K562 (cell line): ENCODE data around the gene ZP3. TPM values are rescaled to one million over a fixed set of nuclear protein-coding genes. Genes with fewer than 3 reads are reported as not detected.
A peak's percentile ranks its signal among the peaks of the same experiment; 100 is the strongest.

Experiments used
- E2F1 ChIP-seq: sonication (generic); formaldehyde crosslinking; IDR thresholded peaks from 2 replicates; pipeline ENCODE4 v1.8.1; 2023; ENCODE audit warnings: mild to moderate bottlenecking, missing genetic modification reagents, moderate library complexity
- EP400 ChIP-seq: fragments of 450-650 bp; IDR thresholded peaks from 2 replicates; pipeline ENCODE4 v1.6.1; 2017; ENCODE audit warnings: antibody characterized with exemption, mild to moderate bottlenecking, moderate library complexity
- ETS1 ChIP-seq: conservative IDR thresholded peaks from 2 replicates; pipeline ENCODE4 v1.6.1; 2011; ENCODE audit warnings: low read depth, mild to moderate bottlenecking, low read length; ENCODE audit not compliant: control insufficient read depth
- FIP1L1 ChIP-seq: fragments of 200-400 bp; formaldehyde crosslinking; IDR thresholded peaks from 2 replicates; pipeline ENCODE4 v1.6.1; 2018; ENCODE audit warnings: mild to moderate bottlenecking, low read depth, low read length; ENCODE audit not compliant: poor library complexity, severe bottlenecking
- FOXM1 ChIP-seq, 2 experiments: fragments of 450-650 bp in 1 of 2; sonication (generic) in 1 of 2; formaldehyde crosslinking in 1 of 2; IDR thresholded peaks; 2 replicates each; pipeline versions ENCODE4 v1.6.1 to v1.9.0; 2017 to 2022; ENCODE audit warnings: low read depth in 2 of 2, mild to moderate bottlenecking in 2 of 2, missing genetic modification reagents in 1 of 2, moderate library complexity in 1 of 2
- HBP1 ChIP-seq: fragments of 450-650 bp; formaldehyde crosslinking; IDR thresholded peaks from 2 replicates; pipeline ENCODE4 v1.4.0; 2022; ENCODE audit warnings: missing genetic modification characterization
- MAZ ChIP-seq, 2 experiments: fragments of 450-650 bp in 1 of 2; sonication (generic) in 1 of 2; formaldehyde crosslinking; IDR thresholded peaks in 1 of 2; conservative IDR thresholded peaks in 1 of 2; 2 replicates each; pipeline versions ENCODE4 v1.4.0 to v1.5.0; 2020; ENCODE audit warnings: mild to moderate bottlenecking in 1 of 2, missing genetic modification reagents in 1 of 2
- NFE2 ChIP-seq: IDR thresholded peaks from 2 replicates; pipeline ENCODE4 v1.6.1; 2014; ENCODE audit warnings: antibody characterized with exemption, low read depth
- NR4A1 ChIP-seq, 2 experiments: fragments of 250-450 bp in 1 of 2; fragments of 450-650 bp in 1 of 2; sonication (Bioruptor Pico) in 1 of 2; IDR thresholded peaks; 2 replicates each; pipeline versions ENCODE4 v1.4.0 to v1.6.1; 2016 to 2020; ENCODE audit warnings: mild to moderate bottlenecking in 2 of 2, missing compliant biosample characterization in 1 of 2, missing genetic modification characterization in 1 of 2, moderate library complexity in 1 of 2
- POLR2AphosphoS5 ChIP-seq: IDR thresholded peaks from 2 replicates; pipeline ENCODE4 v1.6.1; 2011; ENCODE audit warnings: mild to moderate bottlenecking, low read depth, low read length, moderate library complexity; ENCODE audit not compliant: control insufficient read depth, insufficient read depth
- PTTG1 ChIP-seq: fragments of 450-650 bp; IDR thresholded peaks from 2 replicates; pipeline ENCODE4 v1.6.1; 2016; ENCODE audit warnings: low read depth, mild to moderate bottlenecking, missing genetic modification characterization, missing compliant biosample characterization
- RBM39 ChIP-seq: fragments of 200-400 bp; formaldehyde crosslinking; optimal IDR thresholded peaks from 2 replicates; pipeline ENCODE3; 2018; ENCODE audit warnings: low read depth, low read length
- SOX6 ChIP-seq: fragments of 450-650 bp; IDR thresholded peaks from 2 replicates; pipeline ENCODE4 v1.6.1; 2014; ENCODE audit warnings: mild to moderate bottlenecking
- TBL1XR1 ChIP-seq, 2 experiments: IDR thresholded peaks; 2 replicates each; pipeline ENCODE4 v1.6.1; 2012; ENCODE audit warnings: improper control_type of control experiment in 2 of 2, low read length in 2 of 2, mild to moderate bottlenecking in 1 of 2
- ZBTB5 ChIP-seq: fragments of 450-650 bp; IDR thresholded peaks from 2 replicates; pipeline ENCODE4 v1.6.1; 2017; ENCODE audit warnings: antibody characterized with exemption
- ZFP91 ChIP-seq: sonication (generic); formaldehyde crosslinking; IDR thresholded peaks from 2 replicates; pipeline ENCODE4 v1.8.0; 2022; ENCODE audit warnings: mild to moderate bottlenecking, missing genetic modification reagents
- ZNF76 ChIP-seq: fragments of 250-450 bp; sonication (Bioruptor Pico); IDR thresholded peaks from 2 replicates; pipeline ENCODE4 v1.4.0; 2020; ENCODE audit warnings: mild to moderate bottlenecking, moderate library complexity, borderline replicate concordance
- polyA plus RNA-seq, 8 experiments: library from polyadenylated mRNA; depleted of rRNA in 4 of 8; stranded (reverse) in 5 of 8; unstranded in 3 of 8; fragments of >200 nt; fragmentation: Nextera tagmentation in 2 of 8; fragmentation: Illumina TruSeq in 1 of 8; extraction: Ambion mirVana in 2 of 8; extraction: Trizol in 1 of 8; gene quantifications; 2 replicates each; pipeline versions ENCODE4 v1.2.1 to v1.2.3, GENCODE V29; 2011 to 2014; ENCODE audit warnings: inconsistent platforms in 1 of 8, missing spikeins in 1 of 8
- total RNA-seq, 7 experiments: library from RNA; depleted of rRNA in 6 of 7; stranded (reverse); fragments of >200 nt in 6 of 7; fragmentation: Illumina TruSeq in 2 of 7; extraction: Trizol in 2 of 7; gene quantifications; 2 replicates each; pipeline versions ENCODE4 v1.2.1 to v1.2.3, GENCODE V29; 2011 to 2021; ENCODE audit warnings: low replicate concordance in 1 of 7

Gene ZP3
- total and polyA plus RNA-seq, 9 of the 15 experiments (the other 6 are each of a cell fraction or from before 2014, with no cell fraction given): 1.4 to 3.8 (median 2.4) TPM

GRCh38 chr7:76393116-76394031, 31.4 kb upstream of the ZP3 start (continued):
- TF ChIP-seq NR4A1 (CRISPR knock-in tag; IDR thresholded peaks at IDR 0.05): 0 out of 2 replicates have a peak, but pooled peaks have one; percentile 34
- TF ChIP-seq NR4A1 (tag; IDR thresholded peaks at IDR 0.05): peak; percentile 77
- no peak for TF ChIP-seq FOXM1 (IDR thresholded peaks at IDR 0.05; ENCODE audit: low read depth)
- peak; percentile 88 for TF ChIP-seq FOXM1 (CRISPR knock-in tag; IDR thresholded peaks at IDR 0.05; ENCODE audit: low read depth)
- no peak for TF ChIP-seq NFE2
- peak; percentile 71; the same call in 1 of the 2 replicates for TF ChIP-seq ZFP91 (CRISPR knock-in tag)
- TF ChIP-seq MAZ (CRISPR knock-in tag; conservative IDR thresholded peaks at IDR 0.05 in 1 of 2, IDR thresholded peaks at IDR 0.05 in 1 of 2): peak; percentile 84 to 95
- TF ChIP-seq RBM39: no peak
- no peak for TF ChIP-seq TBL1XR1 (IDR thresholded peaks at IDR 0.05; ENCODE audit: low read length in 2 of 2)
- TF ChIP-seq E2F1 (CRISPR knock-in tag): peak; percentile 84; the same call in 1 of the 2 replicates
- peak; percentile 88 for TF ChIP-seq EP400
- no peak for TF ChIP-seq HBP1 (CRISPR knock-in tag)
- no peak for TF ChIP-seq PTTG1 (tag)
- TF ChIP-seq SOX6: peak; percentile 49; the same call in 1 of the 2 replicates
- peak; percentile 94 for TF ChIP-seq FIP1L1
- TF ChIP-seq ZBTB5: no peak
- TF ChIP-seq ETS1: peak; percentile 12; the same call in 1 of the 2 replicates
- peak; percentile 92 for TF ChIP-seq ZNF76 (CRISPR knock-in tag)
- TF ChIP-seq POLR2AphosphoS5: peak; percentile 50; the same call in 1 of the 2 replicates
